22Rv1 (cell line): ENCODE results near the gene SCN5A.

Experiments
- ZFX ChIP-seq: fragments of 450-650 bp; IDR thresholded peaks from 2 replicates; pipeline ENCODE4 v1.6.1; 2017; ENCODE audit warnings: antibody characterized with exemption, borderline replicate concordance
- TF ChIP-seq, protein P1 (sequence below): fragments of 450-650 bp; IDR thresholded peaks from 2 replicates; pipeline ENCODE4 v1.5.1; 2017; ENCODE audit warnings: mild to moderate bottlenecking

- TF ChIP-seq, protein P1, sequence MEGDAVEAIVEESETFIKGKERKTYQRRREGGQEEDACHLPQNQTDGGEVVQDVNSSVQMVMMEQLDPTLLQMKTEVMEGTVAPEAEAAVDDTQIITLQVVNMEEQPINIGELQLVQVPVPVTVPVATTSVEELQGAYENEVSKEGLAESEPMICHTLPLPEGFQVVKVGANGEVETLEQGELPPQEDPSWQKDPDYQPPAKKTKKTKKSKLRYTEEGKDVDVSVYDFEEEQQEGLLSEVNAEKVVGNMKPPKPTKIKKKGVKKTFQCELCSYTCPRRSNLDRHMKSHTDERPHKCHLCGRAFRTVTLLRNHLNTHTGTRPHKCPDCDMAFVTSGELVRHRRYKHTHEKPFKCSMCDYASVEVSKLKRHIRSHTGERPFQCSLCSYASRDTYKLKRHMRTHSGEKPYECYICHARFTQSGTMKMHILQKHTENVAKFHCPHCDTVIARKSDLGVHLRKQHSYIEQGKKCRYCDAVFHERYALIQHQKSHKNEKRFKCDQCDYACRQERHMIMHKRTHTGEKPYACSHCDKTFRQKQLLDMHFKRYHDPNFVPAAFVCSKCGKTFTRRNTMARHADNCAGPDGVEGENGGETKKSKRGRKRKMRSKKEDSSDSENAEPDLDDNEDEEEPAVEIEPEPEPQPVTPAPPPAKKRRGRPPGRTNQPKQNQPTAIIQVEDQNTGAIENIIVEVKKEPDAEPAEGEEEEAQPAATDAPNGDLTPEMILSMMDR = no peak
- no peak for TF ChIP-seq ZFX
Observed at GRCh38 chr3:38610436-38610835, 39.1 kb downstream of the SCN5A start.
